MM.1S (cell line): ENCODE data around the gene PILRA.

Experiments used
- DNase-seq: peaks from one replicate; pipeline ENCODE4 v3.0.0-alpha.2; 2015
- H2AFZ ChIP-seq: fragments of 300-600 bp; sonication (generic); 2 replicates; pipeline ENCODE4 v1.6.0; 2016; ENCODE audit warnings: antibody characterized with exemption, low read length
- H3F3A ChIP-seq: fragments of 300-600 bp; sonication (generic); 2 replicates; pipeline ENCODE4 v1.6.1; 2016; ENCODE audit warnings: mild to moderate bottlenecking, antibody characterized with exemption, low read length, moderate library complexity, mixed read lengths; ENCODE audit not compliant: insufficient read depth
- H3K27ac ChIP-seq: fragments of 300-600 bp; sonication (generic); 2 replicates; pipeline ENCODE4 v1.5.1; 2016; ENCODE audit warnings: mild to moderate bottlenecking, low read length
- H3K27me3 ChIP-seq: fragments of 300-600 bp; sonication (generic); replicated peaks from 2 replicates; pipeline ENCODE4 v1.6.0; 2016; ENCODE audit warnings: low read length; ENCODE audit not compliant: insufficient read depth
- H3K36me3 ChIP-seq: fragments of 300-600 bp; sonication (generic); replicated peaks from 2 replicates; pipeline ENCODE4 v1.6.1; 2016; ENCODE audit warnings: mild to moderate bottlenecking, low read length, mixed read lengths; ENCODE audit not compliant: insufficient read depth
- H3K4me1 ChIP-seq: fragments of 300-600 bp; sonication (generic); 2 replicates; pipeline ENCODE4 v1.6.1; 2016; ENCODE audit warnings: low read length, mixed read lengths
- H3K4me2 ChIP-seq: fragments of 300-600 bp; sonication (generic); 2 replicates; pipeline ENCODE4 v1.6.0; 2016; ENCODE audit warnings: low read depth, low read length
- H3K4me3 ChIP-seq: fragments of 300-600 bp; sonication (generic); 2 replicates; pipeline ENCODE4 v1.5.1; 2016; ENCODE audit warnings: low read length, mixed read lengths
- H3K79me2 ChIP-seq: fragments of 300-600 bp; sonication (generic); 2 replicates; pipeline ENCODE4 v1.6.1; 2016; ENCODE audit warnings: mixed run types, low read length, mixed read lengths
- H3K9ac ChIP-seq: fragments of 300-600 bp; sonication (generic); 2 replicates; pipeline ENCODE4 v1.6.1; 2016; ENCODE audit warnings: low read length, mixed read lengths
- H3K9me2 ChIP-seq: fragments of 300-600 bp; sonication (generic); replicated peaks from 2 replicates; pipeline ENCODE4 v1.6.1; 2016; ENCODE audit warnings: mild to moderate bottlenecking, low read length, mixed read lengths; ENCODE audit not compliant: insufficient read depth
- H3K9me3 ChIP-seq: fragments of 300-600 bp; sonication (generic); replicated peaks from 2 replicates; pipeline ENCODE4 v1.6.1; 2016; ENCODE audit warnings: mild to moderate bottlenecking, low read length, mixed read lengths; ENCODE audit not compliant: insufficient read depth
- H4K20me1 ChIP-seq: fragments of 300-600 bp; sonication (generic); 2 replicates; pipeline ENCODE4 v1.6.1; 2016; ENCODE audit warnings: mild to moderate bottlenecking, low read length, moderate library complexity, mixed read lengths; ENCODE audit not compliant: insufficient read depth
- CTCF ChIP-seq: fragments of 300-600 bp; sonication (generic); IDR thresholded peaks from 2 replicates; pipeline ENCODE4 v1.5.1; 2016; ENCODE audit warnings: antibody characterized with exemption, low read length, mixed read lengths
- EZH2 ChIP-seq: fragments of 300-600 bp; sonication (generic); optimal IDR thresholded peaks from 2 replicates; pipeline ENCODE3; 2017; ENCODE audit warnings: low read depth, mild to moderate bottlenecking, antibody characterized with exemption, low read length, mixed read lengths
- EZH2phosphoT487 ChIP-seq: fragments of 300-600 bp; sonication (generic); IDR thresholded peaks from 2 replicates; pipeline ENCODE4 v1.6.1; 2018; ENCODE audit warnings: antibody characterized with exemption, low read length

Gene PILRA

GRCh38 chr7:100394077-100394476, 20.8 kb downstream of the PILRA start:
- H3K4me2 ChIP-seq, result no peak overlapping the region
- H3K36me3 ChIP-seq, result no peaks in the 10 kb centered on the region
- no peak overlapping the region for H2AFZ ChIP-seq
- no peak for DNase-seq
- H3K9me2 ChIP-seq, result no peaks in the 10 kb centered on the region
- H3K9me3 ChIP-seq, result no peaks in the 10 kb centered on the region
- no peak overlapping the region for H3K27ac ChIP-seq
- no peak overlapping the region for H3K4me3 ChIP-seq
- peaks cover 21% of the 10 kb centered on the region for H3F3A ChIP-seq
- H3K9ac ChIP-seq, result no peak overlapping the region
- peaks cover 18% of the 10 kb centered on the region for H3K27me3 ChIP-seq
- H3K79me2 ChIP-seq, result no peaks in the 10 kb centered on the region
- TF ChIP-seq CTCF (no peak), EZH2phosphoT487 (no peak), EZH2 (no peak)
- H3K4me1 ChIP-seq, result peaks cover 18% of the 10 kb centered on the region
- H4K20me1 ChIP-seq, result no peaks in the 10 kb centered on the region

DNA sequence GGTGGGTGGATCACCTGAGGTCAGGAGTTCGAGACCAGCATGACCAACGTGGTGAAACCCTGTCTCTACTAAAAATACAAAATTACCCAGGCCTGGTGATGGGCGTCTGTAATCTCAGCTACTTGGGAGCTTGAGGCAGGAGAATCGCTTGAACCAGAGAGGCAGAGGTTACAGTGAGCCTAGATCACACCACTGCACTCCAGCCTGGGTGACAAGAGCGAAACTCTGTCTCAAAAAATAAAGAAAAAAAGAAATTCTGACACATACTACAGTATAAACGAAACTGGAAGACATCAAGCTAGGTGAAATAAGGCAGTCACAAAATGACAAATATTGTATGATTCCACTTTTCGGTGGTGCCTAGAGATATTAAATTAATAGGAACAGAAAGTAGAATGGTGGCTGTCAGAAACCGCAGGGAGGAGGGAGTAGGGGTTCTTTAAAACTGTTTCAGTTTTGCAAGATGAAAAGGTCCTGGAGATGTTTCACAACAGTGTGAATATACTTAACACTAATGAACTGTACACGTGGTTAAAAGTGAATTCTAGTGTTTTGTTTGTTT, 23.2 kb downstream of the PILRA start:
- TF ChIP-seq EZH2phosphoT487 (no peak), EZH2 (no peak), CTCF (no peak)
- no peaks in the 10 kb centered on the region for H3K36me3 ChIP-seq
- H3K79me2 ChIP-seq, result no peaks in the 10 kb centered on the region
- DNase-seq, result peak; percentile 87
- H3K4me3 ChIP-seq, result no peak overlapping the region
- H3K4me1 ChIP-seq, result peaks cover 18% of the 10 kb centered on the region
- peaks cover 18% of the 10 kb centered on the region for H3K27me3 ChIP-seq
- no peaks in the 10 kb centered on the region for H3K9me3 ChIP-seq
- peak overlapping the region; percentile 19; the same call in 1 of the 2 replicates for H3K9ac ChIP-seq
- H3K4me2 ChIP-seq, result peak overlapping the region; percentile 51; the same call in 1 of the 2 replicates
- no peaks in the 10 kb centered on the region for H3K9me2 ChIP-seq
- H4K20me1 ChIP-seq, result no peaks in the 10 kb centered on the region
- H3K27ac ChIP-seq, result peak overlapping the region; percentile 85; the same call in 1 of the 2 replicates
- no peak overlapping the region for H2AFZ ChIP-seq
- H3F3A ChIP-seq, result peaks cover 21% of the 10 kb centered on the region

GRCh38 chr7:100397315-100398081, 24.2 kb downstream of the PILRA start:
- peaks cover 18% of the 10 kb centered on the region for H3K27me3 ChIP-seq
- peaks cover 21% of the 10 kb centered on the region for H3F3A ChIP-seq
- H3K9me3 ChIP-seq, result no peaks in the 10 kb centered on the region
- peaks cover 18% of the 10 kb centered on the region for H3K4me1 ChIP-seq
- no peak overlapping the region for H2AFZ ChIP-seq
- no peak overlapping the region for H3K4me3 ChIP-seq
- no peaks in the 10 kb centered on the region for H3K9me2 ChIP-seq
- peak overlapping the region; percentile 51 for H3K4me2 ChIP-seq
- H3K27ac ChIP-seq, result peak overlapping the region; percentile 85; the same call in 1 of the 2 replicates
- H4K20me1 ChIP-seq, result no peaks in the 10 kb centered on the region
- no peaks in the 10 kb centered on the region for H3K79me2 ChIP-seq
- H3K36me3 ChIP-seq, result no peaks in the 10 kb centered on the region
- no peak for DNase-seq
- TF ChIP-seq EZH2phosphoT487 (no peak), CTCF (no peak), EZH2 (no peak)
- H3K9ac ChIP-seq, result no peak overlapping the region
